K562 (cell line): ENCODE data around the gene GUCA2B.

Source experiments
- BRCA1 ChIP-seq, 2 experiments: fragments of 450-650 bp in 1 of 2; sonication (generic) in 1 of 2; formaldehyde crosslinking in 1 of 2; IDR thresholded peaks; 2 replicates each; pipeline versions ENCODE4 v1.5.0 to v1.6.1; 2017 to 2020; ENCODE audit warnings: mild to moderate bottlenecking in 1 of 2, missing genetic modification reagents in 1 of 2
- ETS2 ChIP-seq: IDR thresholded peaks from 2 replicates; pipeline ENCODE4 v1.6.1; 2016; ENCODE audit warnings: borderline replicate concordance, missing genetic modification characterization, mild to moderate bottlenecking, moderate library complexity, missing compliant biosample characterization; ENCODE audit not compliant: poor library complexity, severe bottlenecking
- FOS ChIP-seq: IDR thresholded peaks from 3 replicates; pipeline ENCODE4 v1.6.1; 2011; ENCODE audit not compliant: insufficient read length; ENCODE audit errors: extremely low read depth
- HNRNPLL ChIP-seq: fragments of 200-400 bp; formaldehyde crosslinking; IDR thresholded peaks from 2 replicates; pipeline ENCODE4 v1.6.1; 2017; ENCODE audit warnings: low read length, low read depth, mild to moderate bottlenecking; ENCODE audit not compliant: poor library complexity, severe bottlenecking
- KDM1A ChIP-seq, 2 experiments: fragments of 450-650 bp; IDR thresholded peaks; 2 replicates each; pipeline ENCODE4 v1.6.1; 2016; ENCODE audit warnings: mild to moderate bottlenecking in 2 of 2
- NFIC ChIP-seq: fragments of 450-650 bp; IDR thresholded peaks from 2 replicates; pipeline ENCODE4 v1.6.1; 2017; ENCODE audit warnings: mild to moderate bottlenecking, inconsistent platforms
- POLR2AphosphoS5 ChIP-seq: IDR thresholded peaks from 2 replicates; pipeline ENCODE4 v1.6.1; 2011; ENCODE audit warnings: mild to moderate bottlenecking, low read depth, low read length, moderate library complexity; ENCODE audit not compliant: control insufficient read depth, insufficient read depth
- RBM22 ChIP-seq: fragments of 200-400 bp; formaldehyde crosslinking; IDR thresholded peaks from 2 replicates; pipeline ENCODE4 v1.6.1; 2018; ENCODE audit warnings: low read length, low read depth; ENCODE audit not compliant: poor library complexity, severe bottlenecking
- ZFP1 ChIP-seq: fragments of 450-650 bp; formaldehyde crosslinking; IDR thresholded peaks from 2 replicates; pipeline ENCODE4 v1.4.0; 2020; ENCODE audit warnings: mild to moderate bottlenecking, mixed read lengths
- ZNF140 ChIP-seq: fragments of 250-450 bp; sonication (Bioruptor Pico); IDR thresholded peaks from 2 replicates; pipeline ENCODE4 v1.8.0; 2021; ENCODE audit warnings: moderate library complexity, mild to moderate bottlenecking, inconsistent platforms
- TF ChIP-seq, protein P1 (sequence below), 2 experiments: IDR thresholded peaks; 2 replicates each; pipeline ENCODE4 v1.6.1; 2011; ENCODE audit warnings: borderline replicate concordance in 1 of 2, control low read depth in 1 of 2, low read depth in 1 of 2, low read length in 1 of 2, mild to moderate bottlenecking in 1 of 2, mixed read lengths in 1 of 2, moderate library complexity in 1 of 2; ENCODE audit not compliant: insufficient read depth in 1 of 2, insufficient read length in 1 of 2, poor library complexity in 1 of 2, severe bottlenecking in 1 of 2; ENCODE audit errors: extremely low read depth in 1 of 2
- TF ChIP-seq, protein P2 (sequence below), 2 experiments: fragments of 450-650 bp in 1 of 2; sonication (generic) in 1 of 2; formaldehyde crosslinking in 1 of 2; IDR thresholded peaks in 1 of 2; conservative IDR thresholded peaks in 1 of 2; 2 replicates each; pipeline versions ENCODE4 v1.6.1 to v1.8.1; 2016 to 2023; ENCODE audit warnings: mild to moderate bottlenecking in 2 of 2, moderate library complexity in 2 of 2, inconsistent platforms in 1 of 2, missing genetic modification reagents in 1 of 2
- TF ChIP-seq, protein P3 (sequence below), 3 experiments: IDR thresholded peaks in 2 of 3; conservative IDR thresholded peaks in 1 of 3; 2 replicates each; pipeline ENCODE4 v1.5.1; 2011 to 2012; ENCODE audit warnings: low read length in 3 of 3, mild to moderate bottlenecking in 3 of 3, control low read depth in 2 of 3, improper control_type of control experiment in 1 of 3, inconsistent platforms in 1 of 3, low read depth in 1 of 3, mixed read lengths in 1 of 3, moderate library complexity in 1 of 3; ENCODE audit not compliant: insufficient read depth in 2 of 3

DNA sequence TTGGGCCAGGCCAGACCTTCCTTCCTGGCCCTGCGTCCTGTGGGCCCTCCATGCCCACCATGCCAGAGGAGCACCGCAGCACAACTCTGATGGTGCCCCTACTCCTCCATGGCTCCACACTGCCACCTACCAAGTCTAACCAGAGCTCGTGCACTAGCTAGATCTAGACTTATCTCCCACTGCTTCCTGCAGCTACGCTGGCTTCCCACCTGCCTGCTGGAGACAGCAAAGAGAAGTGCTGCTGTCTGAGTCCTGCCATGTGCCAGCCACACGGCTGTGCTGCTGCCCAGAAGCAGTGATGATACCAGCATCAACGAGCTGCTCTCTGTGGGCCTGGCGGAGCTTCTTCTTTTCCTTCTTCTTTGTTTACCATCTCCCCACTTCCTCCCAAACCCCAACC lies 4.5 kb downstream of the GUCA2B start:
- TF ChIP-seq BRCA1 (IDR thresholded peaks at IDR 0.05) (no peak), BRCA1 (CRISPR knock-in tag; IDR thresholded peaks at IDR 0.05) (no peak), NFIC (no peak), POLR2AphosphoS5 (no peak), ZNF140 (no peak), ZFP1 (CRISPR knock-in tag) (no peak), RBM22 (no peak), KDM1A (IDR thresholded peaks at IDR 0.05) (no peak), FOS (no peak), HNRNPLL (no peak), ETS2 (tag) (no peak)
- TF ChIP-seq, protein P1, sequence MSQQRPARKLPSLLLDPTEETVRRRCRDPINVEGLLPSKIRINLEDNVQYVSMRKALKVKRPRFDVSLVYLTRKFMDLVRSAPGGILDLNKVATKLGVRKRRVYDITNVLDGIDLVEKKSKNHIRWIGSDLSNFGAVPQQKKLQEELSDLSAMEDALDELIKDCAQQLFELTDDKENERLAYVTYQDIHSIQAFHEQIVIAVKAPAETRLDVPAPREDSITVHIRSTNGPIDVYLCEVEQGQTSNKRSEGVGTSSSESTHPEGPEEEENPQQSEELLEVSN (IDR thresholded peaks at IDR 0.05; ENCODE audit: borderline replicate concordance in 1 of 2, extremely low read depth in 1 of 2, insufficient read depth in 1 of 2, insufficient read length in 1 of 2, low read depth in 1 of 2, low read length in 1 of 2, poor library complexity in 1 of 2, severe bottlenecking in 1 of 2), result no peak
- TF ChIP-seq, protein P2, sequence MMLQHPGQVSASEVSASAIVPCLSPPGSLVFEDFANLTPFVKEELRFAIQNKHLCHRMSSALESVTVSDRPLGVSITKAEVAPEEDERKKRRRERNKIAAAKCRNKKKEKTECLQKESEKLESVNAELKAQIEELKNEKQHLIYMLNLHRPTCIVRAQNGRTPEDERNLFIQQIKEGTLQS (IDR thresholded peaks at IDR 0.05), result no peak
- TF ChIP-seq, protein P2 (CRISPR knock-in tag; conservative IDR thresholded peaks at IDR 0.05), result no peak
- TF ChIP-seq, protein P3, sequence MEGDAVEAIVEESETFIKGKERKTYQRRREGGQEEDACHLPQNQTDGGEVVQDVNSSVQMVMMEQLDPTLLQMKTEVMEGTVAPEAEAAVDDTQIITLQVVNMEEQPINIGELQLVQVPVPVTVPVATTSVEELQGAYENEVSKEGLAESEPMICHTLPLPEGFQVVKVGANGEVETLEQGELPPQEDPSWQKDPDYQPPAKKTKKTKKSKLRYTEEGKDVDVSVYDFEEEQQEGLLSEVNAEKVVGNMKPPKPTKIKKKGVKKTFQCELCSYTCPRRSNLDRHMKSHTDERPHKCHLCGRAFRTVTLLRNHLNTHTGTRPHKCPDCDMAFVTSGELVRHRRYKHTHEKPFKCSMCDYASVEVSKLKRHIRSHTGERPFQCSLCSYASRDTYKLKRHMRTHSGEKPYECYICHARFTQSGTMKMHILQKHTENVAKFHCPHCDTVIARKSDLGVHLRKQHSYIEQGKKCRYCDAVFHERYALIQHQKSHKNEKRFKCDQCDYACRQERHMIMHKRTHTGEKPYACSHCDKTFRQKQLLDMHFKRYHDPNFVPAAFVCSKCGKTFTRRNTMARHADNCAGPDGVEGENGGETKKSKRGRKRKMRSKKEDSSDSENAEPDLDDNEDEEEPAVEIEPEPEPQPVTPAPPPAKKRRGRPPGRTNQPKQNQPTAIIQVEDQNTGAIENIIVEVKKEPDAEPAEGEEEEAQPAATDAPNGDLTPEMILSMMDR (IDR thresholded peaks at IDR 0.05 in 2 of 3, conservative IDR thresholded peaks at IDR 0.05 in 1 of 3; ENCODE audit: insufficient read depth in 2 of 3, low read depth in 1 of 3, low read length in 3 of 3), result peak; percentile 25 to 40 (median 35); a peak in 4 of 6 replicates
